PC-9 (cell line): Measurements from ENCODE around the gene TEKTIP1. TPM values are rescaled to one million over a fixed set of nuclear protein-coding genes. Genes with fewer than 3 reads are reported as not detected.
A peak's percentile ranks its signal among the peaks of the same experiment; 100 is the strongest.

Source experiments
- BruUV-seq: library from RNA; stranded (reverse); fragments of 400-500 nt; replicated peaks from 2 replicates; lab custom pipeline; 2021; lab: Mats Ljungman, UMichigan
- CTCF ChIA-PET: fragments of 300-600 bp; sonication (Branson Sonifier 250); formaldehyde crosslinking; loops from one replicate; lab custom pipeline; 2022; ENCODE audit warnings: antibody characterized with exemption; lab: Charles Lee
- POLR2A ChIA-PET: fragments of 300-600 bp; sonication (Branson Sonifier 250); formaldehyde crosslinking; loops from one replicate; lab custom pipeline; 2022; ENCODE audit warnings: antibody characterized with exemption; ENCODE audit not compliant: unreplicated experiment; lab: Charles Lee
- DNase-seq, 2 experiments: peaks; one replicate each; pipeline versions ENCODE4 v3.0.0 to v3.0.0-alpha.2; 2015 to 2022; ENCODE audit warnings: mixed read lengths in 1 of 2
- H2AFZ ChIP-seq: fragments of 200-600 bp; sonication (generic); 2 replicates; pipeline ENCODE4 v1.8.1; 2017; ENCODE audit warnings: antibody characterized with exemption
- H3F3A ChIP-seq: fragments of 200-600 bp; sonication (generic); 2 replicates; pipeline ENCODE4 v1.8.1; 2017; ENCODE audit warnings: antibody characterized with exemption, mild to moderate bottlenecking, low read depth; ENCODE audit not compliant: insufficient read depth
- H3K27ac ChIP-seq: fragments of 200-600 bp; sonication (generic); 2 replicates; pipeline ENCODE4 v1.6.1; 2016; ENCODE audit warnings: mixed run types
- H3K27me3 ChIP-seq: fragments of 200-600 bp; sonication (generic); 2 replicates; pipeline ENCODE4 v1.6.1; 2016; ENCODE audit warnings: low read depth, mixed run types; ENCODE audit not compliant: insufficient read depth
- H3K36me3 ChIP-seq: fragments of 200-600 bp; sonication (generic); 2 replicates; pipeline ENCODE4 v1.6.1; 2016; ENCODE audit warnings: low read depth, mixed run types
- H3K4me1 ChIP-seq: fragments of 200-600 bp; sonication (generic); replicated peaks from 2 replicates; pipeline ENCODE4 v1.6.1; 2016; ENCODE audit warnings: mixed run types; ENCODE audit not compliant: insufficient read depth
- H3K4me2 ChIP-seq: fragments of 200-600 bp; sonication (generic); 2 replicates; pipeline ENCODE4 v1.6.1; 2017; ENCODE audit warnings: mixed run types
- H3K4me3 ChIP-seq: fragments of 200-600 bp; sonication (generic); 2 replicates; pipeline ENCODE4 v1.6.1; 2016; ENCODE audit warnings: mixed run types
- H3K79me2 ChIP-seq: fragments of 200-600 bp; sonication (generic); 2 replicates; pipeline ENCODE4 v1.6.1; 2017; ENCODE audit warnings: low read depth, mixed run types
- H3K9me2 ChIP-seq: fragments of 200-600 bp; sonication (generic); 2 replicates; pipeline ENCODE4 v1.8.1; 2017; ENCODE audit warnings: mild to moderate bottlenecking; ENCODE audit not compliant: insufficient read depth
- H3K9me3 ChIP-seq: fragments of 200-600 bp; sonication (generic); 2 replicates; pipeline ENCODE4 v1.8.1; 2016; ENCODE audit warnings: low read depth; ENCODE audit not compliant: insufficient read depth
- H4K20me1 ChIP-seq: fragments of 200-600 bp; sonication (generic); 2 replicates; pipeline ENCODE4 v1.8.1; 2017; ENCODE audit not compliant: insufficient read depth
- EZH2 ChIP-seq: fragments of 200-600 bp; sonication (generic); IDR thresholded peaks from 2 replicates; pipeline ENCODE4 v1.8.0; 2017; ENCODE audit warnings: antibody characterized with exemption, low read depth
- intact Hi-C: fragments of 100-400 bp; cut with micrococcal nuclease; formaldehyde crosslinking; loops from one replicate; pipeline ENCODE4 v1.10.0; 2022; ENCODE audit not compliant: unreplicated experiment
- total RNA-seq: library from RNA; stranded (reverse); gene quantifications from 2 replicates; pipeline ENCODE4 v1.2.3, GENCODE V29; 2021
- TF ChIP-seq, protein P1 (sequence below): fragments of 200-600 bp; sonication (generic); conservative IDR thresholded peaks from 2 replicates; pipeline ENCODE4 v1.6.1; 2017; ENCODE audit warnings: mixed run types, antibody characterized with exemption, mild to moderate bottlenecking, moderate library complexity

Gene TEKTIP1
- total RNA-seq, 1 experiment from 2014 or later: 4.9 TPM

DNA sequence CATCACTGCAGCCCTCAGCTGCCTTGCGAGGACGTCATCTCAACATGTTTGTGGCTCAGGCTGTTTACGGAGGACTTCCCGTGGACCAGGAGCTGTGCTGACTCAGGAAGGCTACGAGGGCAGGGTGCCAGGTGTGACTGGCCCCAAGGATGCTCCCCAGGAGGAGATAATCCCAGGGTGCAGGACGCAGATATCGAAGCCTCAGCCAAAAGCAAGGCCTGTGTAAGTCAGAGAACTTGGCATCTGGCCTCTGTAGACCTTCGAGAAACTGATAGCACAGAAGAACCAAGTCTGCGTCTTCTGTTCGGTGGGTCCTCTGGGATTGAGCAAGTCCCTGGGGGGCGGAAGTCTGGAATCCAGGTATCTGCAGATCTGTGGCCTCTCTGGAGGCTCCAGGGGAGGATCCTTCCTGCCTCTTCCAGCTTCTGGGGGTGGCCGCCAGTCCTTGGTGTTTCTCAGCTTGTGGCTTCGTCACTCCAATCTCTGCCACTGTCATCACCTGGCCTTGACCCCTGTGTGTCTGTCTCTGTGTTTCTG lies 35.9 kb upstream of the TEKTIP1 start:
- Histone ChIP-seq H3K27ac (no peak overlapping the region), H3K4me2 (no peak overlapping the region), H3K9me2 (no peaks in the 10 kb centered on the region), H3K36me3 (no peaks in the 10 kb centered on the region), H3K4me3 (no peak overlapping the region), H2AFZ (no peak overlapping the region), H3K4me1 (0 out of 2 replicates have a peak, but pooled peaks cover 10% of the 10 kb centered on the region), H3K79me2 (peaks cover 36% of the 10 kb centered on the region), H3F3A (peaks cover 12% of the 10 kb centered on the region; the same call in 1 of the 2 replicates), H3K9me3 (no peaks in the 10 kb centered on the region), H3K27me3 (no peaks in the 10 kb centered on the region), H4K20me1 (no peaks in the 10 kb centered on the region)
- TF ChIP-seq, protein P1, sequence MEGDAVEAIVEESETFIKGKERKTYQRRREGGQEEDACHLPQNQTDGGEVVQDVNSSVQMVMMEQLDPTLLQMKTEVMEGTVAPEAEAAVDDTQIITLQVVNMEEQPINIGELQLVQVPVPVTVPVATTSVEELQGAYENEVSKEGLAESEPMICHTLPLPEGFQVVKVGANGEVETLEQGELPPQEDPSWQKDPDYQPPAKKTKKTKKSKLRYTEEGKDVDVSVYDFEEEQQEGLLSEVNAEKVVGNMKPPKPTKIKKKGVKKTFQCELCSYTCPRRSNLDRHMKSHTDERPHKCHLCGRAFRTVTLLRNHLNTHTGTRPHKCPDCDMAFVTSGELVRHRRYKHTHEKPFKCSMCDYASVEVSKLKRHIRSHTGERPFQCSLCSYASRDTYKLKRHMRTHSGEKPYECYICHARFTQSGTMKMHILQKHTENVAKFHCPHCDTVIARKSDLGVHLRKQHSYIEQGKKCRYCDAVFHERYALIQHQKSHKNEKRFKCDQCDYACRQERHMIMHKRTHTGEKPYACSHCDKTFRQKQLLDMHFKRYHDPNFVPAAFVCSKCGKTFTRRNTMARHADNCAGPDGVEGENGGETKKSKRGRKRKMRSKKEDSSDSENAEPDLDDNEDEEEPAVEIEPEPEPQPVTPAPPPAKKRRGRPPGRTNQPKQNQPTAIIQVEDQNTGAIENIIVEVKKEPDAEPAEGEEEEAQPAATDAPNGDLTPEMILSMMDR: no peak
- intact Hi-C loops: no loop called here
- POLR2A ChIA-PET: no interaction called here
- DNase-seq: no peak
- no TSS peak for BruUV-seq
- CTCF ChIA-PET: no interaction called here

- Histone ChIP-seq H3K79me2 (peaks cover 38% of the 10 kb centered on the region), H2AFZ (no peak overlapping the region), H3K27ac (peak overlapping the region; percentile 90), H3K4me1 (0 out of 2 replicates have a peak, but pooled peaks cover 10% of the 10 kb centered on the region), H3K27me3 (no peaks in the 10 kb centered on the region), H3F3A (peaks cover 12% of the 10 kb centered on the region; the same call in 1 of the 2 replicates), H3K9me3 (no peaks in the 10 kb centered on the region), H3K9me2 (no peaks in the 10 kb centered on the region), H4K20me1 (peaks cover 6% of the 10 kb centered on the region; the same call in 1 of the 2 replicates), H3K4me2 (peak overlapping the region; percentile 76), H3K36me3 (no peaks in the 10 kb centered on the region), H3K4me3 (peak overlapping the region; percentile 68; the same call in 1 of the 2 replicates)
- intact Hi-C loops: no loop called here
- ChIA-PET POLR2A (interaction anchor here (0.6 kb wide), 1 partner anchor 220 kb away, joined by 4 read pairs; no protein-coding TSS in a partner anchor), CTCF (no interaction called here)
- TF ChIP-seq, protein P1: no peak
- TF ChIP-seq EZH2: no peak
- no peak for DNase-seq
- BruUV-seq: no TSS peak
Measured at GRCh38 chr19:3504735-3505134, 34.2 kb upstream of the TEKTIP1 start.

DNA sequence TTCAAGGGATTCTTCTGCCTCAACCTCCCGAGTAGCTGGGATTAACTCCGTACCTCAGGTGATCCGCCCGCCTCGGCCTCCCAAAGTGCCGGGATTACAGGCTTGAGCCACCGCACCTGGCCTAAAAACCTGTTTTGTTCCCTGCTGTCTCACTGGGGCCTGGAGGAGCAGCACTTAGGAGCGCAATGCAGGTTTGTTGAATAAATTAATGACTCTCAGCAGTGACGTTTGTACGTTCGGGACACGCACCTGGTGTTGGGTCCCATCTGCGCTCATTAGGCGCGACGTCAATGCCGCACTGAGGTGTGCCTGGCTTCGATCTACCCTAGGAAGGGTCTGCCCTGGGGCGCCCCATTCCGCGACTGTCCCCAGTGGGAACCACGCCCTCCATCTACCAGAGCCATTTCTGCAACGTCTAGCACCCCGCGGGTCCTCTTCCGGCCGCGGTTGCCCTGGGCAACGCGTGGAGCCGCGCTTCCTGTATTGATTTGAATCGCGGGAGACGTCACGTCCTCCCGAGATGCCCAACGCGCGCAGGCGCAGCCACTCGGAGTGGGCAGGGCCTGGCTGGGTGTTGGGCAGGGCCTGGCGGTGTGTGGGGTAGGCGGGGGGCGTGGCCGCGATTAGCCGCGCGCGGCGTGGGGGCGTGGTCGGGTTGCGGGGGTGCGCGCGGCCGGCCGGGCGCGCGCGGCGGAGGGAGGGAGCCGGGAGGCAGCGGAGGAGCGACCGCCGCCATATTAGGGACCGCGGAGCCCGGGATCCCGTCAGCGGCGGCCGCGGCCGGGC lies 33.2 kb upstream of the TEKTIP1 start, which contains the start of gene FZR1:
TSS of gene FZR1 (plus strand) at position 714 of the 786 bp plus-strand sequence. CDS start 16,679 bp downstream, outside the sequence.
- ChIA-PET CTCF (no interaction called here), POLR2A (interaction anchor here (0.6 kb wide), 1 partner anchor 221 kb away, joined by 4 read pairs; no protein-coding TSS in a partner anchor)
- Histone ChIP-seq H3K36me3 (no peaks in the 10 kb centered on the region), H3K4me3 (peak within 1 kb of the TSS; percentile 68), H3K4me1 (0 out of 2 replicates have a peak, but pooled peaks cover 10% of the 10 kb centered on the region), H3K9me3 (no peaks in the 10 kb centered on the region), H3K79me2 (peaks cover 39% of the 10 kb centered on the region), H3K27ac (peak within 1 kb of the TSS; percentile 90), H4K20me1 (peaks cover 16% of the 10 kb centered on the region), H3K9me2 (no peaks in the 10 kb centered on the region), H3K4me2 (peak within 1 kb of the TSS; percentile 82), H2AFZ (peak within 1 kb of the TSS; percentile 86), H3F3A (peaks cover 12% of the 10 kb centered on the region; the same call in 1 of the 2 replicates), H3K27me3 (no peaks in the 10 kb centered on the region)
- TF ChIP-seq, protein P1: no peak; the same call in 1 of the 2 replicates
- no peak for TF ChIP-seq EZH2
- intact Hi-C loops: no loop called here
- DNase-seq: peak; percentile 89 to 97
- BruUV-seq: TSS peak; percentile 92
